Activated CD8-positive, alpha-beta T cell treated with anti-CD3 and anti-CD28 coated beads, Interleukin-2, amount 10 ng/mL, durations not matched to agents 7 days and 5 days (primary cell): ENCODE results near the gene PTPN18. TPM values are rescaled to one million over a fixed set of nuclear protein-coding genes. Genes with fewer than 3 reads are reported as not detected.
A peak's percentile ranks its signal among the peaks of the same experiment; 100 is the strongest.

Experiments used
- ATAC-seq: fragments of 150-1000 bp; cut with Tn5 transposase; one replicate; pipeline ENCODE4 v1.10.0; 2021; ENCODE audit warnings: moderate library complexity
- CTCF ChIA-PET: fragments of 350-600 bp; sonication (Branson Sonifier 250); formaldehyde crosslinking; loops from one replicate; lab custom pipeline; 2021; ENCODE audit warnings: antibody characterized with exemption; lab: Charles Lee
- POLR2A ChIA-PET: fragments of 350-600 bp; sonication (Branson Sonifier 250); formaldehyde crosslinking; loops from one replicate; lab custom pipeline; 2021; ENCODE audit warnings: antibody characterized with exemption; lab: Charles Lee
- DNase-seq: peaks from one replicate; pipeline ENCODE4 v3.0.0-alpha.2; 2020
- H3K27ac Mint-ChIP-seq: one replicate; pipeline ENCODE4 v1.8.0; 2021; ENCODE audit warnings: mild to moderate bottlenecking, mixed read lengths
- H3K27me3 Mint-ChIP-seq: one replicate; pipeline ENCODE4 v1.8.0; 2021; ENCODE audit warnings: low read depth, mixed read lengths
- H3K36me3 Mint-ChIP-seq: one replicate; pipeline ENCODE4 v1.8.0; 2021; ENCODE audit warnings: low read depth, mixed read lengths
- H3K4me1 Mint-ChIP-seq: one replicate; pipeline ENCODE4 v1.8.0; 2021; ENCODE audit warnings: low read depth, mixed read lengths
- H3K4me3 Mint-ChIP-seq: one replicate; pipeline ENCODE4 v1.8.0; 2021; ENCODE audit warnings: mild to moderate bottlenecking, mixed read lengths
- H3K9me3 Mint-ChIP-seq: one replicate; pipeline ENCODE4 v1.8.0; 2022; ENCODE audit warnings: mixed read lengths; ENCODE audit not compliant: insufficient read depth
- total RNA-seq, 2 experiments: library from RNA; stranded (reverse); gene quantifications; one replicate each; pipeline ENCODE4 v1.2.3, GENCODE V29; 2021

Gene PTPN18
- 10 to 100 TPM; 67.0 to 71.9 TPM for total RNA-seq

GRCh38 chr2:130355578-130356431, at the start of gene PTPN18:
Gene PTPN18 (plus strand): TSS chr2:130356056. CDS start chr2:130356108, 52 bp downstream.
- peaks cover 17% of the 10 kb centered on the region for H3K4me1 Mint-ChIP-seq
- no peaks in the 10 kb centered on the region for H3K36me3 Mint-ChIP-seq
- H3K9me3 Mint-ChIP-seq: no peaks in the 10 kb centered on the region
- peak within 1 kb of the TSS; percentile 71 for H3K4me3 Mint-ChIP-seq
- peak within 1 kb of the TSS; percentile 26 for H3K27ac Mint-ChIP-seq
- ChIA-PET CTCF (interaction anchor here (1.3 to 4.7 kb wide), 6 partner anchors 9 to 24 kb away, joined by 3 to 13 read pairs (median 6); partner anchors contain the start of gene IMP4), POLR2A (interaction anchor here (4.7 kb wide), 1 partner anchor 13 kb away, joined by 31 read pairs; the partner anchor contains the start of gene IMP4)
- ATAC-seq (peak; percentile 97), DNase-seq (peak; percentile 63)
- H3K27me3 Mint-ChIP-seq: peaks cover 7% of the 10 kb centered on the region

GRCh38 chr2:130307850-130308249, 48.0 kb upstream of the PTPN18 start:
- no peak overlapping the region for H3K27ac Mint-ChIP-seq
- no peak for DNase-seq
- H3K4me1 Mint-ChIP-seq: no peaks in the 10 kb centered on the region
- H3K4me3 Mint-ChIP-seq: no peak overlapping the region
- no peak for ATAC-seq
- H3K9me3 Mint-ChIP-seq: no peaks in the 10 kb centered on the region
- POLR2A ChIA-PET: no interaction called here
- H3K27me3 Mint-ChIP-seq: peaks cover 14% of the 10 kb centered on the region
- CTCF ChIA-PET: no interaction called here
- no peaks in the 10 kb centered on the region for H3K36me3 Mint-ChIP-seq

- H3K36me3 Mint-ChIP-seq: no peaks in the 10 kb centered on the region
- DNase-seq: no peak
- no peaks in the 10 kb centered on the region for H3K9me3 Mint-ChIP-seq
- peaks cover 11% of the 10 kb centered on the region for H3K27me3 Mint-ChIP-seq
- CTCF ChIA-PET: interaction anchor here (1.0 kb wide), 1 partner anchor 22 kb away, joined by 5 read pairs; no protein-coding TSS in a partner anchor
- H3K4me3 Mint-ChIP-seq: no peak overlapping the region
- no peak overlapping the region for H3K27ac Mint-ChIP-seq
- POLR2A ChIA-PET: no interaction called here
- no peak for ATAC-seq
- no peaks in the 10 kb centered on the region for H3K4me1 Mint-ChIP-seq
These were observed 45.0 kb upstream of the PTPN18 start for GRCh38 chr2:130310881-130311280.

GRCh38 chr2:130313812-130314334, 42.0 kb upstream of the PTPN18 start:
- ChIA-PET CTCF (no interaction called here), POLR2A (no interaction called here)
- Mint-ChIP-seq H3K9me3 (no peaks in the 10 kb centered on the region), H3K27ac (no peak overlapping the region), H3K27me3 (no peaks in the 10 kb centered on the region), H3K36me3 (no peaks in the 10 kb centered on the region), H3K4me1 (no peaks in the 10 kb centered on the region), H3K4me3 (no peak overlapping the region)
- ATAC-seq (no peak), DNase-seq (no peak)

GRCh38 chr2:130314377-130314776, 41.5 kb upstream of the PTPN18 start:
- CTCF ChIA-PET: no interaction called here
- Mint-ChIP-seq H3K9me3 (no peaks in the 10 kb centered on the region), H3K27ac (no peak overlapping the region), H3K4me3 (no peak overlapping the region), H3K4me1 (no peaks in the 10 kb centered on the region), H3K27me3 (no peaks in the 10 kb centered on the region), H3K36me3 (no peaks in the 10 kb centered on the region)
- no peak for ATAC-seq
- no peak for DNase-seq
- POLR2A ChIA-PET: no interaction called here

- ATAC-seq (no peak), DNase-seq (no peak)
- Mint-ChIP-seq H3K9me3 (no peaks in the 10 kb centered on the region), H3K27me3 (peaks cover 8% of the 10 kb centered on the region), H3K27ac (no peak overlapping the region), H3K4me1 (no peaks in the 10 kb centered on the region), H3K36me3 (no peaks in the 10 kb centered on the region), H3K4me3 (no peak overlapping the region)
- POLR2A ChIA-PET: interaction anchor here (1.0 kb wide), 1 partner anchor 136 kb away, joined by 3 read pairs; the partner anchor contains the start of gene SMPD4
- CTCF ChIA-PET: interaction anchor here (0.6 kb wide), 1 partner anchor 18 kb away, joined by 4 read pairs; no protein-coding TSS in a partner anchor
These were observed 39.3 kb upstream of the PTPN18 start for GRCh38 chr2:130316596-130316995.

- no peak overlapping the region for H3K27ac Mint-ChIP-seq
- no peaks in the 10 kb centered on the region for H3K36me3 Mint-ChIP-seq
- ChIA-PET CTCF (interaction anchor here (1.0 kb wide), 1 partner anchor 14 kb away, joined by 3 read pairs; no protein-coding TSS in a partner anchor), POLR2A (interaction anchor here (1.2 kb wide), 1 partner anchor 23 kb away, joined by 4 read pairs; the partner anchor contains the start of gene IMP4)
- ATAC-seq (no peak), DNase-seq (no peak)
- H3K4me1 Mint-ChIP-seq: no peaks in the 10 kb centered on the region
- H3K27me3 Mint-ChIP-seq: peaks cover 20% of the 10 kb centered on the region
- no peak overlapping the region for H3K4me3 Mint-ChIP-seq
- H3K9me3 Mint-ChIP-seq: no peaks in the 10 kb centered on the region
These were observed 37.0 kb upstream of the PTPN18 start for GRCh38 chr2:130318906-130319305.

- Mint-ChIP-seq H3K27ac (no peak overlapping the region), H3K9me3 (no peaks in the 10 kb centered on the region), H3K36me3 (no peaks in the 10 kb centered on the region), H3K4me1 (no peaks in the 10 kb centered on the region), H3K4me3 (no peak overlapping the region), H3K27me3 (peaks cover 27% of the 10 kb centered on the region)
- CTCF ChIA-PET: no interaction called here
- no peak for ATAC-seq
- POLR2A ChIA-PET: no interaction called here
- DNase-seq: no peak
These were observed 36.3 kb upstream of the PTPN18 start for GRCh38 chr2:130319536-130319935.

- Mint-ChIP-seq H3K4me1 (peaks cover 5% of the 10 kb centered on the region), H3K27me3 (peaks cover 46% of the 10 kb centered on the region), H3K36me3 (no peaks in the 10 kb centered on the region), H3K9me3 (no peaks in the 10 kb centered on the region), H3K4me3 (no peak overlapping the region), H3K27ac (no peak overlapping the region)
- ATAC-seq (no peak), DNase-seq (no peak)
- ChIA-PET POLR2A (no interaction called here), CTCF (no interaction called here)
These were observed 27.9 kb upstream of the PTPN18 start for GRCh38 chr2:130327703-130328527.

- CTCF ChIA-PET: no interaction called here
- peaks cover 40% of the 10 kb centered on the region for H3K27me3 Mint-ChIP-seq
- no peak overlapping the region for H3K27ac Mint-ChIP-seq
- no peaks in the 10 kb centered on the region for H3K9me3 Mint-ChIP-seq
- DNase-seq: no peak
- ATAC-seq: no peak
- peaks cover 5% of the 10 kb centered on the region for H3K4me1 Mint-ChIP-seq
- no peak overlapping the region for H3K4me3 Mint-ChIP-seq
- POLR2A ChIA-PET: interaction anchor here (0.6 kb wide), 1 partner anchor 735 kb away, joined by 3 read pairs; no protein-coding TSS in a partner anchor
- no peaks in the 10 kb centered on the region for H3K36me3 Mint-ChIP-seq
These were observed 27.1 kb upstream of the PTPN18 start for GRCh38 chr2:130328710-130329109.
